NCI-H2029 (cell line): Measurements from ENCODE around the gene KIRREL3.

Experiments
- DNase-seq: peaks from one replicate; lab custom pipeline; 2025; lab: John Stamatoyannopoulos, UW

The KIRREL3 gene

DNA sequence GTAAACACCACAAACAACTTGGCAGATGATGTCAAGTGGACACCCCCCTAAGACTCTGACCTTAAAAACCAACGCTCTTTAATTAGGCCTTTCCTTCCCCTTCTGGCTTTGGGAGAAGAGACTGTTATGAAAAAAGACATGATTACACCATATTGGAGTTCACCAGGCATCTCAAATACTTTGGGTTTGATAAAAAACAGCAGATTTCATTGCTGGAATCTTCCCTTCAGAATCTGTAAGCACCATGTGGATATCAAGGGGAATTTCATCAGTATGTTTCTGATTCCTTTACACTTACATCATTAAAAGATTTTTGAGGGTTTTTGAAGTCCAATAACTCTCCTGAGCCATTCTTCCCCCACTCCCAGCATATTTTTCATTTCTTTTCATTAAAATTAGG, 85.6 kb downstream of the KIRREL3 start:
- no peak for DNase-seq

DNA sequence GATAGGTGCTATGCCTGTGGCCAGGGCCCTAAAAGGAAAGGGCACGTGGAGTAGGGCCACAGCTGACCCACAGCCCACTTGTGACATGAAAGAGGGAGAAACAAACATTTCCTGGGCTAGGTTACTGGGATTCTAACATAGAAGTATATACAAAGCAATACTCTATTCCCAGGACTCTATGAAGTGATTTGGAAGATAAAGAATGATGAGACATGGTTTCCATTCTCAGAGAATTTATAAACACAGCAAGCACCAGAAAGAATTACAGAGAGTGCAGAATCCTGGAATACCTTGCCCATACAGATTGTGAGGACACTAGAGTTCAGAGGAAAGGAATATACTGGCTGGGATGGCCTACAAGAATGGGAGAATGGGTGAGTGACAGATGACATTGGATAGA, 86.4 kb downstream of the KIRREL3 start:
- DNase-seq, result no peak

GRCh38 chr11:126904520-126904919, 96.0 kb downstream of the KIRREL3 start:
- DNase-seq, result no peak

- no peak for DNase-seq
Observed at GRCh38 chr11:126901783-126902182, 98.8 kb downstream of the KIRREL3 start.

DNA sequence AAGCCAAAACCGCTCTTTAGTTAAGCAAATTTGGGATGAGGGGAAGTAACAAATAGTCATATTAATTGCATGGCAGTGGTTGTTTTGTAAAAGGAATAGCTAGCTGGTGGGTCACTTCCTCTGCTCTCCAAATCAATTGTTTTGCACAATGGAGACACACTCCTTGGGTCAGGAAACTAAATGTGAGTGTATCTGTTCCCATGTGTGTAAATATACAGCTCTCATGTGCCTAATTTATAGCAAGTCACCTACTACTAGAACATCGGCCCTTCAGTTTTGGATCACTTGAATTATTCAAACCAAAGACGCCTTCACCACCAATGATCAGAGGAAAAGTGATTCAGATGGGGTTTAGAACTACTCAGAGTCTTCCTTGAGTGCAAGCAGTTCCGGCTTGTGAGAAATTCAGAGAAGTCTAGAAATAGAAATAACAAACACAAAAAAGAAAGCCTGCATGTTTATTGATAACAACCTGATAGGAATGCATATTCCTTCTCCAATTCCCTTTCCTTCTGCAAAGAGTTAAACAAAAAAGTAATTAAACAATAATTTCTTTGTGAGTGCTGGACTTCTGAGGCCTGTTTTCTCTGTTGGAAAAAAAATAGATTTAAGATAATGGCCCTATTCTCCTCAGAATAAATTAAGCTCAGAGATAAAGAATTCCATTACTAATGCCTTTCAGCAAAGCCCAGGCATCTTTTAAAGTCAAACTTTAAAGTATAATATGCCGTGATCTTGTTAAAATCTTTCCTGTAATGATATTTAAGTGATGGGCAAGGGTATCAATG, 100.4 kb downstream of the KIRREL3 start:
- DNase-seq, result no peak

- DNase-seq, result no peak
Observed at GRCh38 chr11:126898802-126899201, 101.8 kb downstream of the KIRREL3 start.

DNA sequence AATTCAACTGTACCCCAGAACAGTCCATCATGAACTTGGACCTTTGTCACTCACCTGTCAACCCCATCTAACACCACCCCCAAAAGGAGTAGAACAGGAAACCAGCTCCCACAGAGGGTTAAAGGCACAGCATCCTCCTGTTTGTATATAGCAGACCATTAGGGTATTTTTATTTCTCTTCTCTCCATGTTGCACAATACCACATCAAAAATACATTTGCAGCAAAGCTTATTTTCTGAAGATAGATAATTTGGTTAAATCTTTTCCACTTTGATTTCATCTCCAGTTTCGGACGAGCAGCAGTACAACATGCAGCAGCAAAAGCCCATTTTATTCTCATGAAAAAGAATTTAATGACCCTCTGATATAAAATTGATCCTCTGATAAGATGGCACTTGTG, 103.1 kb downstream of the KIRREL3 start:
- DNase-seq, result no peak

- DNase-seq, result no peak
Observed at GRCh38 chr11:126896025-126896424, 104.5 kb downstream of the KIRREL3 start.

- no peak for DNase-seq
Observed at GRCh38 chr11:126893796-126894195, 106.8 kb downstream of the KIRREL3 start.

GRCh38 chr11:126892756-126893155, 107.8 kb downstream of the KIRREL3 start:
- no peak for DNase-seq

GRCh38 chr11:126891556-126892217, 108.9 kb downstream of the KIRREL3 start:
- no peak for DNase-seq

DNA sequence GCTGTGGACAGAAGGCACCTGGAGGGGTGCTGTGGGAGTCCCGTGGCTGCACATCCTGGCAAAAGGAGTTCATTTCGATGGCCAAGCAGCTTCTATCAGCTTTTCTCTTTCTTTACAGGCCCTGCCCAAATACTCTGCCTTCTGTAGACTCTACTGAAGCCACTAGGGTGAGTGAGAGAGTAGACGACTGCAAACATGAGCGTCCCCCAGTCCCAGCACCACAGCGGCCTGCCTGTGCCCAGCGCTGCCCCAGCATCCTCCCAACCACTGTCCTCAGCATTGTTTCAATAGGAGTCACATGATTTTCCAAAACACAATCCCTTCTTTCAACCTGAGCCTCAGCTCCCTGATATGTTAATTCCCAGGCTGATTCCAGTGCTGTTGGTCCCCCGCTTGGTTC, 110.0 kb downstream of the KIRREL3 start:
- DNase-seq, result no peak

DNA sequence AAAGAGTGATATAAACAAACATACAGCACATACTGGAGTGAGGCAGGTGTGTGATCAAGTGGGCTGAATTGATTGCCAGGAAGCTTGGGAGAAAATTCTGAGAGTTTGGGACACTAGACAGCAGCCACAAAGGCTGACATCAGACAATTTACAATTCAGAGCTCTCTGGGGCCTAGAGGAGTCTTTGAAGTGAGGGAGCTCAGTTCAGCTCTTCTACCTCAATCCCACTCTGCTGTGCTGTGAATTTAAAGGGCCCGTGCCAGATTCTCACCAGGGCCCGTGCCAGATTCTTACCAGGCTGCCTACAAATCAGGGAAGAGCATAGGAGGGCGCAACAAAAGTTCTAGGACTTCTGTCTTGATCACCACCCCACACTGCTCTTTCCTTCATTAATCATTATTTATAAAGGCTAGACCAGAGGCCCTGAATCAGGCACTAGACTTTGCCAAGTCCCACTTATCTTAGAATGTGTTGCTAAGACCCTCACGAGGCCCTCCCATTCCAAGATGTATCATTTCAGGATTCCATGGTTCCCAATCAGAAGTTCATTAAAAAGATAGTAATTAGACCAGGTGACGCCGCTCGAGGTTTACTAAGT, 112.4 kb downstream of the KIRREL3 start:
- DNase-seq, result no peak

DNA sequence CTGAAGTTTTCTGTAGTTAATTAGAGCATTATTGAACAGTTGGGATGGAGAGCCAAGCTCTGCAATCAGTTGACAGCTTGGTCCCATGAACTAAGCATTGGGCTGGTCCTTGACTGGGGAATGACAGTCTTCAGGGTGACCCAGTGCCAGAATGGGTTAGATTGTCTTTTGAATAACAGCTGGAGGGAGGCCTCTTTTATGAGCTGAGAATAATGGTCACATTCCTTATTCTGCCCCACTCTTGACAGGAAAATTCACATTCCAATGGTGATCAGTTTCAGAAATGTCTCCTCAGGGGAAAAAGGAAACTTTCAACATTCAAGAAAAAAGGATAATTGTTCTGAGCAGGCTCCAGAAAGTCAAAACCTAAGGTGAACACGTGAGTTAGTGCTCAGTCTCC, 113.9 kb downstream of the KIRREL3 start:
- DNase-seq, result no peak

DNA sequence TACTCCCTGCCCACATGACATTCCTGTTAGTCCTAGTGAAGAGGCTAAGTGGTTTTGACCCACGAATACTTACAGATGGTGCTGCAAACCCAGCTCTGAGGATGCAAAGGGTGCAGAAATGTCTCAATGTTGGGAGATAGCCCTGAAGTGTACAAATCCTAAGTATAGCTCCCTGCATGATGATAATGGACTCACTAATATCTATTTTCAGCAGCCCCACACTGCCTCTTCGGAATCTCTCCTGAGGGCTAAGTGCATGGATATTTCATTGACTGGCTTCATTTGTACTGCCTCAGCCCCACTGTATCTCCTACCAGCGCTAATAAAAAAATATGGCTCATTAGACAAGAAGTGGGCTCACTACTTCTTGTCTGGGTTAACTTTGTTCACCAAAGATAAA, 114.5 kb downstream of the KIRREL3 start:
- no peak for DNase-seq

GRCh38 chr11:126884594-126884993, 116.0 kb downstream of the KIRREL3 start:
- no peak for DNase-seq

- DNase-seq, result no peak
Observed at GRCh38 chr11:126884192-126884591, 116.4 kb downstream of the KIRREL3 start.

DNA sequence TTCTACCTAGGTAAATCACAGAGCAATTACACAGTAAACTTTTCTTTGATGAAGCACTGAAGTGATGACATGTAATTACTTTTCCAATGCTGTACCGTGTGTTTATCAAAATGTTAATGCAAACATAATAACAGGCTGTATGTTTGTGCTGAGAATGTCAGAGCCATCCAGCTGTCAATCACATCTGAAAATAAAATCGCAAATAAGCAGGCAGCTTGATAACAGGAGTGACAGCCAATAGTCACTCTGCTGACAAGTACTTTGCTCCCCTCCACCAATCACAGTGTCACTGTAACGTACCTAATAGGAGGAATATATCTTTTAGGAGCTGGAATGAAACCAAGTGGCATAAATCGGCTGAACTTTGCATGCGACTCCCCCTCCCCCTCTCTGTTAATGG, 119.7 kb downstream of the KIRREL3 start:
- no peak for DNase-seq

GRCh38 chr11:126879516-126879915, 121.1 kb downstream of the KIRREL3 start:
- DNase-seq, result no peak

- no peak for DNase-seq
Observed at GRCh38 chr11:126878913-126879482, 121.6 kb downstream of the KIRREL3 start.

- no peak for DNase-seq
Observed at GRCh38 chr11:126874831-126875230, 125.7 kb downstream of the KIRREL3 start.

DNA sequence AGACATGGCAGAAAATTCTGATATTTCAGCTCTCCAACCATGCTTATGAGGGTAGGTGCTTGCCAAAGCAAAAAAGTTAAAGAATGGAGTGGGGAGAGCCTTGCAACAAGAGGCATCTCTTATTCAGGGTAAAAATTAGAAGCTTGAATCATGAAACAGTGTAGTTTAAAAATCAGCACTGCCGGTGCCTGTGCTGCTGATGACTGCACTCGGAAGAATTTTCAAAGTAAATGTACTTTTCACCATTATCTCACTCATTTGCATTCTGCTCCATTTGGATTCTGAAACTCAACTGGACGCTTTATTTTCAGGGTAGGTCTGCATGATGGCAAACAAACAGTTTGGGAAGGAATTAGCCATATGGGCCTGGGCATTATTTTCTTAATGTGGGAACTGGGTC, 126.3 kb downstream of the KIRREL3 start:
- DNase-seq, result no peak

- no peak for DNase-seq
Observed at GRCh38 chr11:126871792-126872191, 128.8 kb downstream of the KIRREL3 start.
